Right lobe of liver (tissue), 6 donors: ENCODE data around the gene SULF2. TPM values are rescaled to one million over a fixed set of nuclear protein-coding genes. Genes with fewer than 3 reads are reported as not detected.

ENCODE experiments used
- ATAC-seq, 4 donors: fragments of 200-7000 bp; cut with Tn5 transposase; one replicate each; pipeline ENCODE4 v1.9.1; 2020; ENCODE audit warnings: mild to moderate bottlenecking in 4 of 4, moderate library complexity in 4 of 4
- DNase-seq, 3 donors: peaks; one replicate each; pipeline ENCODE4 v3.0.0-alpha.2; 2020
- H3K27ac ChIP-seq, 3 donors: fragments of 200-600 bp; one replicate each; pipeline ENCODE4 v1.8.0; 2022
- H3K27me3 ChIP-seq, 2 donors: fragments of 200-600 bp; one replicate each; pipeline ENCODE4 v1.8.0; 2022
- H3K36me3 ChIP-seq, 4 donors: fragments of 200-600 bp; sonication (generic) in 1 of 4; one replicate each; pipeline versions ENCODE4 v1.5.1 to v1.8.0; 2017 to 2022; ENCODE audit warnings: control low read depth in 1 of 4
- H3K4me1 ChIP-seq, 4 donors: fragments of 200-600 bp; sonication (generic) in 1 of 4; one replicate each; pipeline versions ENCODE4 v1.5.1 to v1.8.0; 2017 to 2022; ENCODE audit warnings: control low read depth in 1 of 4
- H3K4me3 ChIP-seq, 3 donors: fragments of 200-600 bp; one replicate each; pipeline ENCODE4 v1.8.0; 2022
- H3K9me3 ChIP-seq, 4 donors: fragments of 200-600 bp; sonication (generic) in 1 of 4; one replicate each; pipeline versions ENCODE4 v1.5.1 to v1.8.0; 2017 to 2022; ENCODE audit warnings: control low read depth in 1 of 4
- POLR2A ChIP-seq: fragments of 450-650 bp; IDR thresholded peaks from one replicate; pipeline ENCODE4 v1.6.1; 2017; ENCODE audit warnings: antibody characterized with exemption, mild to moderate bottlenecking
- WGBS: methylation state at CpG from one replicate; pipeline ENCODE4 v1.1.6; 2018; ENCODE audit warnings: low coverage, low lambda C conversion rate; ENCODE audit not compliant: insufficient coverage; ENCODE audit errors: missing lambda C conversion rate; 5-methylcytosine and 5-hydroxymethylcytosine counted together
- intact Hi-C, 2 donors: fragments of 100-400 bp; cut with DNase I; formaldehyde crosslinking; loops; one replicate each; pipeline versions ENCODE4 v1.11.2 to v1.14.1; 2022
- total RNA-seq, 6 experiments: library from RNA; depleted of rRNA in 2 of 6; stranded (reverse); fragments of >200 nt in 2 of 6; fragmentation: NEBNext Ultra II Directional in 3 of 6; extraction: Animal tissue kit (Norgen Biotek cat#: 25700) in 3 of 6; gene quantifications; one replicate each; pipeline versions ENCODE4 v1.1.0 to v1.2.4, GENCODE V29; 2016 to 2023
- TF ChIP-seq, protein P1 (sequence below), 4 donors: fragments of 200-600 bp in 3 of 4; fragments of 450-650 bp in 1 of 4; IDR thresholded peaks; one replicate each; pipeline versions ENCODE4 v1.5.1 to v1.8.0; 2016 to 2022; ENCODE audit warnings: antibody characterized with exemption in 4 of 4, mild to moderate bottlenecking in 2 of 4
- donor health status: DM: no; HTN: yes; CAD: no.
- donor health status: DM: no; HTN: no; CAD: no.
- donor health status: DM: no; HTN: no; CAD: no.
- donor health status: DM: no; HTN: yes; CAD: no.
- donor health status: DM: no; HTN: yes; CAD: no.

The SULF2 gene
- total RNA-seq, 6 experiments from 2014 or later = 6.1 to 92.0 (median 48.3) TPM

DNA sequence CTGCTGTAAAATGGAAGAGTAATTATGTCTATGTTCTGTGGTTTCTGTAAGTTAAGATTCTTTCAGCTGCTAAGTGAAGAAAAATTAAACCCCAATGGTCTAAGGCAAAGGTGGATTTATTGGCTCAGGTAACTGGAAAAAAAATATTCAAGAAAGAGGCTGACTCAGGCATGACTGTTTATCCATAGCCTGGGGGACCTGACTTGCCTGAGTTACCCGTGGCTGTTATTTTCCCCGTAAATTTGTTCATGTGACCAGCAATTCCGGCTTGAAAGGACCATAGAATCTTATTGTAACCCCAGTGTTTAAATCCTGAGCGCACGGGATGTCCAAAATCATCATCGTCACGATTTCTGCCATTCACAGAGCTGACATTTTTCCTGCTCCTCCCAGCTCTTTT, 32.3 kb upstream of the SULF2 start:
- WGBS = 66% methylated on average over 7 of the region's 7 CpGs
- ATAC-seq (no peak), DNase-seq (no peak)
- Histone ChIP-seq H3K4me1 (no peaks in the 10 kb centered on the region), H3K36me3 (no peaks in the 10 kb centered on the region), H3K4me3 (no peak overlapping the region), H3K9me3 (no peaks in the 10 kb centered on the region), H3K27me3 (no peaks in the 10 kb centered on the region), H3K27ac (no peak overlapping the region)
- no peak for TF ChIP-seq POLR2A
- TF ChIP-seq, protein P1, sequence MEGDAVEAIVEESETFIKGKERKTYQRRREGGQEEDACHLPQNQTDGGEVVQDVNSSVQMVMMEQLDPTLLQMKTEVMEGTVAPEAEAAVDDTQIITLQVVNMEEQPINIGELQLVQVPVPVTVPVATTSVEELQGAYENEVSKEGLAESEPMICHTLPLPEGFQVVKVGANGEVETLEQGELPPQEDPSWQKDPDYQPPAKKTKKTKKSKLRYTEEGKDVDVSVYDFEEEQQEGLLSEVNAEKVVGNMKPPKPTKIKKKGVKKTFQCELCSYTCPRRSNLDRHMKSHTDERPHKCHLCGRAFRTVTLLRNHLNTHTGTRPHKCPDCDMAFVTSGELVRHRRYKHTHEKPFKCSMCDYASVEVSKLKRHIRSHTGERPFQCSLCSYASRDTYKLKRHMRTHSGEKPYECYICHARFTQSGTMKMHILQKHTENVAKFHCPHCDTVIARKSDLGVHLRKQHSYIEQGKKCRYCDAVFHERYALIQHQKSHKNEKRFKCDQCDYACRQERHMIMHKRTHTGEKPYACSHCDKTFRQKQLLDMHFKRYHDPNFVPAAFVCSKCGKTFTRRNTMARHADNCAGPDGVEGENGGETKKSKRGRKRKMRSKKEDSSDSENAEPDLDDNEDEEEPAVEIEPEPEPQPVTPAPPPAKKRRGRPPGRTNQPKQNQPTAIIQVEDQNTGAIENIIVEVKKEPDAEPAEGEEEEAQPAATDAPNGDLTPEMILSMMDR (IDR thresholded peaks at IDR 0.05) = no peak
- intact Hi-C loops = no loop called here

DNA sequence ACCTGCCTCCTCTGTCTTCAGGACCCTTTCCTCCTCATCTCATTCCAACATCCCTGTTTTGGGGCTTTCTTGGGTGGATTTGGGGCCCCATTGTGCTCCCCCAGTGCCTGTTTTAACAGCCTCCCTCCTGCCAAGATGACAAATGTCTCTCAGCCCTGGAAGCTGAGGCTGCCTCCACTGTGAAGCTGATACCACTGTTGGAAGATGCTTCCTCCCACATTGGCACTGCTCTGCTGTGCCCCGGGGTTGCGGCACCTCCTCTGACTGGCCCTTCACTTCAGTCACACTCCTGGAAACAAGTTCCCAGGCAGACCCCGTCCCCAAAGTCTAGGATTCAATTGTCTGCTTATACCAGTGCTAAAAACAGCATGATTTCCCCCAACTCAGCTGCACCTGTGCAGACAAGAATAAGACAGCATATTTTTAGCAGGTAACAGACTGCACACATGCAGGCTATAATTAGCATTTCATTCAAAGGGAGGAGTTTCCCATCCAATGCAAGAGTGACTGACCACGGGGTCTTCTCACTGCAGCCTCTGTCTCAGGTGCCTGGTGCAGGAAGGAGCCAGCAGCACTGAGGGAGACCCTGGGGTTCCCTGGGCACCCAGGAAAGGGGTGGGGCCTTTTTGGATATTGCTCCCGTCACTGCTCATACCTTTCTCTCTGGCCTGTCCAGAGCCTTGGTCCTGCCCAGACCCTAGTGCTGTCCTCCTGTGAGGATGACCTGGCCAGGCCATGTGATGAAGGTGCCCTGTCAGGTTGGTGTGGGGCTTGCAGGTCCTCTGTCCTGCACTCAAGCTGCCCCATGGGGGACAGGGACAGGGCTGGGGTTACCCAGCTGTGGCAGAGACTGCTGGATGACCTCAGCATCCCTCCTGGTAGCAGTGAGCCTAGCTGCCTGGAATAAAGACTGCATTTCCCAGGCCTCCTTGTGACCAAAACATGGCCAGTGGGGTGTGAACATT, 31.5 kb upstream of the SULF2 start:
- no peak for ATAC-seq
- no peaks in the 10 kb centered on the region for H3K36me3 ChIP-seq
- H3K27me3 ChIP-seq = no peaks in the 10 kb centered on the region
- DNase-seq = no peak
- 39% methylated on average over 2 of the region's 5 CpGs for WGBS
- H3K4me3 ChIP-seq = no peak overlapping the region
- no peaks in the 10 kb centered on the region for H3K4me1 ChIP-seq
- intact Hi-C loops = no loop called here
- TF ChIP-seq POLR2A = no peak
- TF ChIP-seq, protein P1 (IDR thresholded peaks at IDR 0.05) = no peak
- no peaks in the 10 kb centered on the region for H3K9me3 ChIP-seq
- no peak overlapping the region for H3K27ac ChIP-seq

DNA sequence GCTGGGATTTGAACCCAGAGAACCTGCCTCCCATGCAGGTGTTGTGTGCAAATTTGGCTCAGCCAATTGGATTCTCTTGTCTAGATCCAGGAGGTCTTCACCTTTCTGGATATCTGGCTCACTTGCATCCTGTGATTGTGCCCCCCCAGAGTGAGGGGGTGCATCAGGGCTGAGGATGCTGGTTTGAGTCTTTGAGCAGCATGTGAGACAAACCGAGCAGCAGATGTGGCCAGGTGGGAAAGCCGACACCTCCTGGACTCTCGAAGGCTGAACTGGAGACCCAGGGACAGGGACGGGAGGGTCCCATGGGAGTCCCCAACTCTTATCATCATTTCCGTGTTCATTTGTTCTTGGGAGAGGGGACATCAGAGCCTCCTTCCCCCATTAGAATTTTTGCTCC, 30.6 kb upstream of the SULF2 start:
- WGBS = 39% methylated on average over 2 of the region's 5 CpGs
- ATAC-seq (no peak), DNase-seq (no peak)
- intact Hi-C loops = no loop called here
- Histone ChIP-seq H3K4me3 (no peak overlapping the region), H3K27ac (no peak overlapping the region), H3K9me3 (no peaks in the 10 kb centered on the region), H3K36me3 (no peaks in the 10 kb centered on the region), H3K27me3 (no peaks in the 10 kb centered on the region), H3K4me1 (no peaks in the 10 kb centered on the region)
- no peak for TF ChIP-seq POLR2A
- TF ChIP-seq, protein P1 (IDR thresholded peaks at IDR 0.05) = no peak

DNA sequence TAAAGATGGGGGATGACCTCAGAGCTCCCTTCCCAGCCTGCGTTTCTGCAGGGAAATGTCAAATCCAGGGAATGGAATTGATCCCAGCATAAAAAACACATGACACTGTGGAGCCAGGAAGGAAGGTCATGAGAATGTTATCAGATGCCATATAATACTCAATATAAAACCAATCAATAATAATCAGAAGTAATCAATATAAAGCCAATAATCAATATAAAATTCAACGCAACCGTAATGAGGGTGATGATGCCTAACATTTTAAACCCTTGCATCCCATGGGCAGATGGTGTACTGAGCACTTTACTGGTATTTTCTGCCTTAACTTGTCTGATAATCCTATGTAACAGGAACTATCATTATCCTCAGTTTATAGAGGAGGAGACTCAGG, 30.1 kb upstream of the SULF2 start:
- H3K4me1 ChIP-seq = no peaks in the 10 kb centered on the region
- WGBS = 48% methylated on average over 3 of the region's 3 CpGs
- DNase-seq (no peak), ATAC-seq (no peak)
- no peaks in the 10 kb centered on the region for H3K36me3 ChIP-seq
- no peak for TF ChIP-seq POLR2A
- TF ChIP-seq, protein P1 (IDR thresholded peaks at IDR 0.05) = no peak
- no peaks in the 10 kb centered on the region for H3K9me3 ChIP-seq
- intact Hi-C loops = no loop called here
- no peak overlapping the region for H3K27ac ChIP-seq
- no peaks in the 10 kb centered on the region for H3K27me3 ChIP-seq
- no peak overlapping the region for H3K4me3 ChIP-seq
